K562 (cell line): ENCODE results near the gene CIAO3. TPM values are rescaled to one million over a fixed set of nuclear protein-coding genes. Genes with fewer than 3 reads are reported as not detected.

ENCODE experiments used
- CAMTA2 ChIP-seq: fragments of 250-450 bp; sonication (Bioruptor Pico); conservative IDR thresholded peaks from 2 replicates; pipeline ENCODE4 v1.5.1; 2022
- FOXM1 ChIP-seq, 2 experiments: fragments of 450-650 bp in 1 of 2; sonication (generic) in 1 of 2; formaldehyde crosslinking in 1 of 2; IDR thresholded peaks; 2 replicates each; pipeline versions ENCODE4 v1.6.1 to v1.9.0; 2017 to 2022; ENCODE audit warnings: low read depth in 2 of 2, mild to moderate bottlenecking in 2 of 2, missing genetic modification reagents in 1 of 2, moderate library complexity in 1 of 2
- MAX ChIP-seq: sonication (generic); formaldehyde crosslinking; IDR thresholded peaks from 2 replicates; pipeline ENCODE4 v1.9.0; 2022; ENCODE audit warnings: mild to moderate bottlenecking, missing genetic modification reagents
- MGA ChIP-seq: fragments of 450-650 bp; IDR thresholded peaks from 2 replicates; pipeline ENCODE4 v1.6.1; 2016; ENCODE audit warnings: mild to moderate bottlenecking, moderate library complexity
- NKRF ChIP-seq: fragments of 450-650 bp; IDR thresholded peaks from 2 replicates; pipeline ENCODE4 v1.6.1; 2016; ENCODE audit warnings: borderline replicate concordance
- RHOXF2B ChIP-seq: fragments of 250-450 bp; sonication (Bioruptor Pico); conservative IDR thresholded peaks from 2 replicates; pipeline ENCODE4 v1.5.1; 2021
- SMAD4 ChIP-seq: fragments of 250-450 bp; sonication (Bioruptor Pico); conservative IDR thresholded peaks from 2 replicates; pipeline ENCODE4 v1.8.0; 2021; ENCODE audit warnings: inconsistent platforms, mild to moderate bottlenecking, moderate library complexity
- ZBTB33 ChIP-seq: sonication (generic); formaldehyde crosslinking; IDR thresholded peaks from 2 replicates; pipeline ENCODE4 v1.8.1; 2023; ENCODE audit warnings: mild to moderate bottlenecking, missing genetic modification reagents
- polyA plus RNA-seq, 8 experiments: library from polyadenylated mRNA; depleted of rRNA in 4 of 8; stranded (reverse) in 5 of 8; unstranded in 3 of 8; fragments of >200 nt; fragmentation: Nextera tagmentation in 2 of 8; fragmentation: Illumina TruSeq in 1 of 8; extraction: Ambion mirVana in 2 of 8; extraction: Trizol in 1 of 8; gene quantifications; 2 replicates each; pipeline versions ENCODE4 v1.2.1 to v1.2.3, GENCODE V29; 2011 to 2014; ENCODE audit warnings: inconsistent platforms in 1 of 8, missing spikeins in 1 of 8
- total RNA-seq, 7 experiments: library from RNA; depleted of rRNA in 6 of 7; stranded (reverse); fragments of >200 nt in 6 of 7; fragmentation: Illumina TruSeq in 2 of 7; extraction: Trizol in 2 of 7; gene quantifications; 2 replicates each; pipeline versions ENCODE4 v1.2.1 to v1.2.3, GENCODE V29; 2011 to 2021; ENCODE audit warnings: low replicate concordance in 1 of 7

The CIAO3 gene
- total and polyA plus RNA-seq, 9 of the 15 experiments (the other 6 are each of a cell fraction or from before 2014, with no cell fraction given), result 2.2 to 35.6 (median 18.7) TPM

GRCh38 chr16:728131-728889 is 12.5 kb downstream of the CIAO3 start (continued):
- TF ChIP-seq MGA (peak; percentile 25; the same call in 1 of the 2 replicates), ZBTB33 (CRISPR knock-in tag) (no peak), NKRF (peak; percentile 48; the same call in 1 of the 2 replicates), FOXM1 (IDR thresholded peaks at IDR 0.05; ENCODE audit: low read depth) (no peak), FOXM1 (CRISPR knock-in tag; IDR thresholded peaks at IDR 0.05; ENCODE audit: low read depth) (no peak), SMAD4 (no peak), MAX (peak; percentile 83), RHOXF2B (no peak), CAMTA2 (0 out of 2 replicates have a peak, but pooled peaks have one; percentile 37)
